BJ (cell line): ENCODE data around the gene PDLIM7. TPM values are rescaled to one million over a fixed set of nuclear protein-coding genes. Genes with fewer than 3 reads are reported as not detected.

Experiments
- CTCF ChIA-PET: fragments of 350-600 bp; formaldehyde crosslinking; extraction: SDS; loops from one replicate; lab custom pipeline; 2021; ENCODE audit warnings: antibody characterized with exemption, inconsistent platforms; lab: Yijun Ruan, JAX
- POLR2A ChIA-PET: fragments of 300-600 bp; sonication (Branson Sonifier 250); formaldehyde crosslinking; extraction: SDS; loops from one replicate; lab custom pipeline; 2021; ENCODE audit warnings: antibody characterized with exemption; lab: Charles Lee
- DNase-seq: peaks from one replicate; pipeline ENCODE4 v3.0.0-alpha.2; 2011; ENCODE audit warnings: low read depth
- H3K27me3 ChIP-seq: 2 replicates; pipeline ENCODE4 v1.6.0; 2011; ENCODE audit warnings: low read length; ENCODE audit not compliant: control insufficient read depth, insufficient read depth
- H3K36me3 ChIP-seq: 2 replicates; pipeline ENCODE4 v1.5.1; 2011; ENCODE audit warnings: low read length; ENCODE audit not compliant: control insufficient read depth, insufficient read depth
- H3K4me3 ChIP-seq: 2 replicates; pipeline ENCODE4 v1.5.1; 2011; ENCODE audit warnings: low read depth, mild to moderate bottlenecking, control low read depth, low read length
- CTCF ChIP-seq: IDR thresholded peaks from 2 replicates; pipeline ENCODE4 v1.5.1; 2011; ENCODE audit warnings: low read depth, mild to moderate bottlenecking, control low read depth, inconsistent platforms, low read length, moderate library complexity; ENCODE audit not compliant: insufficient read depth
- polyA plus RNA-seq: library from polyadenylated mRNA; depleted of rRNA; stranded (reverse); fragments of >200 nt; gene quantifications from 2 replicates; pipeline ENCODE4 v1.2.3, GENCODE V29; 2011

Gene PDLIM7
- polyA plus RNA-seq, 1 experiment, result 624 TPM

DNA sequence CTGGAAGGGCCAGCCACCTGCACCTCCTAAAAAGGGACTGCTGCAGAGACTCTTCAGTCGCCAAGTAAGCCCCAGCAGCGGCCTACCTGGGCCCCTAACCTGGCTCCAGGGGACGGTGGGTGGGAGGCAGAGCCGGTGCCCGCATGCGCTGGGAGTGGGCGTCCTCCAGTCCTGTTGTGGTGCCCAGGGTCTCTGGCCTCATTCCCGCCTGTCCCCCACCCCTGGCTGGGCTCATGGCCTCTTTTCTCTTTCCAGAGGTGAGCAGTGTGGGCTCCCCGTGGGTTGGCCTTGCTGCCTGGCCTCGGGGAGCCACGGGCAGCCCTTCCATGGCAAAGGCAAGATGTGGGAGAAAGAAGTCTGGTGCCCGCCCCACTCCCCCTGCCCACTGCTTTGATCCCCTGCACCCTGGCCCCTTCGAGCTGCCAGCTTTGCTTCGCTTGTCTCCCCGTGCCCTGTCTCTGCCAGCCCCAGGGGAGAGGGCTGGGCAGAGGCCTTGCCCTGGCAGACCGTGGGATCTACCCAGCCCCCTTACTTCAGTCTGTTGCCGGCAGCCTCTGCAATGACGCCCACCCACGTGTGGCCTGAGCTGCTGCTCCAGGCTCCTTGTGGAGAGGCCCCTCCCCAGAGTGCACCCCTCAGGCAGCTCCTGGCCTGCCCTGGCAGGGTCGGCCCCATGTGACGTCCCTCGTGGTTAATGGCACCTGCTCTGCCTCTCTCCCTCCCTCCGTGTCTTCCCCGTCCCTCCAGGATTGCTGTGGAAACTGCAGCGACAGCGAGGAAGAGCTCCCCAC lies 56.2 kb downstream of the PDLIM7 start:
- no peaks in the 10 kb centered on the region for H3K27me3 ChIP-seq
- TF ChIP-seq CTCF, result no peak
- H3K4me3 ChIP-seq, result no peak overlapping the region
- H3K36me3 ChIP-seq, result peaks cover 9% of the 10 kb centered on the region; the same call in 1 of the 2 replicates
- ChIA-PET POLR2A (no interaction called here), CTCF (interaction anchor here (1.0 to 17.3 kb wide), 3 partner anchors 37 to 51 kb away, joined by 3 to 217 read pairs (median 5); no protein-coding TSS in a partner anchor)
- DNase-seq, result no peak

GRCh38 chr5:177440211-177440989 lies 57.0 kb downstream of the PDLIM7 start:
- peaks cover 12% of the 10 kb centered on the region for H3K36me3 ChIP-seq
- ChIA-PET CTCF (interaction anchor here (1.0 to 17.3 kb wide), 3 partner anchors 15 to 50 kb away, joined by 5 to 217 read pairs (median 5); no protein-coding TSS in a partner anchor), POLR2A (interaction anchor here (0.6 kb wide), 1 partner anchor 512 kb away, joined by 7 read pairs; no protein-coding TSS in a partner anchor)
- DNase-seq, result no peak
- no peak for TF ChIP-seq CTCF
- no peak overlapping the region for H3K4me3 ChIP-seq
- no peaks in the 10 kb centered on the region for H3K27me3 ChIP-seq

- Histone ChIP-seq H3K4me3 (no peak overlapping the region), H3K36me3 (peaks cover 15% of the 10 kb centered on the region), H3K27me3 (no peaks in the 10 kb centered on the region)
- TF ChIP-seq CTCF, result no peak
- CTCF ChIA-PET, result interaction anchor here (1.1 to 17.3 kb wide), 3 partner anchors 16 to 49 kb away, joined by 5 to 217 read pairs (median 15); no protein-coding TSS in a partner anchor
- DNase-seq, result no peak
- POLR2A ChIA-PET, result no interaction called here
Observed at GRCh38 chr5:177439518-177440053, 57.8 kb downstream of the PDLIM7 start.

GRCh38 chr5:177438468-177438867 lies 58.9 kb downstream of the PDLIM7 start:
- ChIA-PET CTCF (interaction anchor here (3.1 kb wide), 1 partner anchor 34 kb away, joined by 15 read pairs; no protein-coding TSS in a partner anchor), POLR2A (no interaction called here)
- Histone ChIP-seq H3K36me3 (peaks cover 21% of the 10 kb centered on the region), H3K4me3 (no peak overlapping the region), H3K27me3 (no peaks in the 10 kb centered on the region)
- no peak for DNase-seq
- no peak for TF ChIP-seq CTCF
